Smooth muscle cell (in vitro differentiated cells): ENCODE measurements around the gene CCDC122. TPM values are rescaled to one million over a fixed set of nuclear protein-coding genes. Genes with fewer than 3 reads are reported as not detected.
A peak's percentile ranks its signal among the peaks of the same experiment; 100 is the strongest.

Source experiments
- DNase-seq: peaks from one replicate; lab custom pipeline; 2025; ENCODE audit not compliant: unreplicated experiment; lab: John Stamatoyannopoulos, UW
- H2AFZ ChIP-seq: fragments of 200-600 bp; sonication (generic); 2 replicates; pipeline ENCODE4 v1.6.0; 2016; ENCODE audit warnings: antibody characterized with exemption, low read depth, mild to moderate bottlenecking
- H3F3A ChIP-seq: fragments of 200-600 bp; sonication (generic); 2 replicates; pipeline ENCODE4 v1.6.0; 2017; ENCODE audit warnings: antibody characterized with exemption, low read depth
- H3K27ac ChIP-seq: fragments of 200-600 bp; sonication (generic); 2 replicates; pipeline ENCODE4 v1.5.1; 2016; ENCODE audit warnings: low read depth, mild to moderate bottlenecking
- H3K27me3 ChIP-seq: fragments of 200-600 bp; sonication (generic); 2 replicates; pipeline ENCODE4 v1.6.1; 2016; ENCODE audit warnings: low read depth, mild to moderate bottlenecking
- H3K36me3 ChIP-seq: fragments of 200-600 bp; sonication (generic); 2 replicates; pipeline ENCODE4 v1.5.1; 2016; ENCODE audit warnings: low read depth
- H3K4me1 ChIP-seq: fragments of 200-600 bp; sonication (generic); 2 replicates; pipeline ENCODE4 v1.5.1; 2016; ENCODE audit warnings: low read depth
- H3K4me2 ChIP-seq: fragments of 200-600 bp; sonication (generic); 2 replicates; pipeline ENCODE4 v1.6.0; 2016; ENCODE audit warnings: mild to moderate bottlenecking
- H3K4me3 ChIP-seq: fragments of 200-600 bp; sonication (generic); 2 replicates; pipeline ENCODE4 v1.5.1; 2016; ENCODE audit warnings: mild to moderate bottlenecking
- H3K79me2 ChIP-seq: fragments of 200-600 bp; sonication (generic); 2 replicates; pipeline ENCODE4 v1.6.0; 2016; ENCODE audit warnings: low read depth, mild to moderate bottlenecking
- H3K9ac ChIP-seq: fragments of 200-600 bp; sonication (generic); 2 replicates; pipeline ENCODE4 v1.6.0; 2016; ENCODE audit warnings: low read depth
- H3K9me3 ChIP-seq: fragments of 200-600 bp; sonication (generic); replicated peaks from 2 replicates; pipeline ENCODE4 v1.5.1; 2016; ENCODE audit warnings: low read depth
- H4K20me1 ChIP-seq: fragments of 200-600 bp; sonication (generic); 2 replicates; pipeline ENCODE4 v1.6.0; 2016; ENCODE audit warnings: low read depth
- WGBS: methylation state at CpG from one replicate; pipeline ENCODE4 v1.1.7; 2016; ENCODE audit warnings: low lambda C conversion rate; 5-methylcytosine and 5-hydroxymethylcytosine counted together
- polyA plus RNA-seq: library from polyadenylated mRNA; unstranded; fragments of >200 nt; fragmentation: Nextera tagmentation; extraction: Ambion mirVana; gene quantifications from 2 replicates; pipeline ENCODE4 v1.2.1, GENCODE V29; 2016
- total RNA-seq: library from RNA; depleted of rRNA; stranded (reverse); fragments of >200 nt; gene quantifications from 2 replicates; pipeline ENCODE4 v1.2.3, GENCODE V29; 2014
- TF ChIP-seq, protein P1 (sequence below): fragments of 200-600 bp; sonication (generic); IDR thresholded peaks from 2 replicates; pipeline ENCODE4 v1.5.1; 2017; ENCODE audit warnings: borderline replicate concordance, mild to moderate bottlenecking, antibody characterized with exemption; ENCODE audit not compliant: insufficient read depth, poor library complexity, severe bottlenecking

CCDC122 gene
- total and polyA plus RNA-seq, 2 experiments from 2014 or later = 2.8 to 3.8 TPM

DNA sequence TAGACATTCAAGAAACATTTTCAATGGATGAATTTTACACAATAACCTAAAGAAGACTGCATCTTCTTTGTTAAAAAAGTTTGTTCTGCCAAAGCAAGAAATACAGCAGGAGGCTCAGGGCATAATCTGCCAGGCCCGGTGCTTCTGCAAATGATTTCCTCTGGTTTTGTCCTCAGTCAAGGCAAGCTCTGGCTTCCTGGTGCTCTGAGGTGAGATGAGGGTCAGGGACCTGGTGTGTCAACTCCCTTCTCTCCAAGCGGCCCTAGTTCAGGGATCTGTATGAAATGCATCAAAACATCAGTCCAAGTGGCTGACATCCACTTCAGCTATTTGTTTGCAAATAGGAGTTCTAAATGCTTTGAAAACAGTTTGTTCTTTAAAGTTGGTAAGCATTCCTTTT is 31.7 kb upstream of the CCDC122 start:
- no peak for DNase-seq
- H3F3A ChIP-seq = no peaks in the 10 kb centered on the region
- H3K9me3 ChIP-seq = no peaks in the 10 kb centered on the region
- H4K20me1 ChIP-seq = no peaks in the 10 kb centered on the region
- H3K9ac ChIP-seq = no peak overlapping the region
- no peaks in the 10 kb centered on the region for H3K4me1 ChIP-seq
- no peak overlapping the region for H3K4me2 ChIP-seq
- TF ChIP-seq, protein P1, sequence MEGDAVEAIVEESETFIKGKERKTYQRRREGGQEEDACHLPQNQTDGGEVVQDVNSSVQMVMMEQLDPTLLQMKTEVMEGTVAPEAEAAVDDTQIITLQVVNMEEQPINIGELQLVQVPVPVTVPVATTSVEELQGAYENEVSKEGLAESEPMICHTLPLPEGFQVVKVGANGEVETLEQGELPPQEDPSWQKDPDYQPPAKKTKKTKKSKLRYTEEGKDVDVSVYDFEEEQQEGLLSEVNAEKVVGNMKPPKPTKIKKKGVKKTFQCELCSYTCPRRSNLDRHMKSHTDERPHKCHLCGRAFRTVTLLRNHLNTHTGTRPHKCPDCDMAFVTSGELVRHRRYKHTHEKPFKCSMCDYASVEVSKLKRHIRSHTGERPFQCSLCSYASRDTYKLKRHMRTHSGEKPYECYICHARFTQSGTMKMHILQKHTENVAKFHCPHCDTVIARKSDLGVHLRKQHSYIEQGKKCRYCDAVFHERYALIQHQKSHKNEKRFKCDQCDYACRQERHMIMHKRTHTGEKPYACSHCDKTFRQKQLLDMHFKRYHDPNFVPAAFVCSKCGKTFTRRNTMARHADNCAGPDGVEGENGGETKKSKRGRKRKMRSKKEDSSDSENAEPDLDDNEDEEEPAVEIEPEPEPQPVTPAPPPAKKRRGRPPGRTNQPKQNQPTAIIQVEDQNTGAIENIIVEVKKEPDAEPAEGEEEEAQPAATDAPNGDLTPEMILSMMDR = no peak
- no peaks in the 10 kb centered on the region for H3K27me3 ChIP-seq
- H3K79me2 ChIP-seq = no peaks in the 10 kb centered on the region
- no peak overlapping the region for H3K27ac ChIP-seq
- no peak overlapping the region for H3K4me3 ChIP-seq
- H2AFZ ChIP-seq = no peak overlapping the region
- H3K36me3 ChIP-seq = no peaks in the 10 kb centered on the region
- WGBS = 82% methylated on average over 2 of the region's 2 CpGs

DNA sequence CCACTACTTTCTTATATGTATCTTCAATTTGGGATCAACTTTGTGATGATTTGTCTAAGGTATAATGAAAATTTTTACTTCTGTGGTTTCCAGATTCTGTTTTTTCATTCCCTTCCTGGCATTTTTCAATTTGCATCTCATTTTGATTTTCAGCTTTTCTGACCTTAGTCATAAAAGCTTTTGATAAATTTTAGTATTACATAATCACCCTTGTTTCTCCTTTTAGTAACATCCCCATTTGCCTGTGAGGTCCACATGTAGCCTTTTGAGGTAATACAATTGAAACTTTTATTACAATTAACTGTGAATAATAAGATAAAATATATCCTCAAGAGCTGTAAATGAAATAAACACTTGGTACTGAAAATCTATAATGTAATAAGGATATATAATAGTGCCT is 31.3 kb upstream of the CCDC122 start:
- H3K27me3 ChIP-seq = no peaks in the 10 kb centered on the region
- TF ChIP-seq, protein P1 = no peak
- no peaks in the 10 kb centered on the region for H3K79me2 ChIP-seq
- H3K4me2 ChIP-seq = no peak overlapping the region
- H3K9ac ChIP-seq = no peak overlapping the region
- H3K36me3 ChIP-seq = no peaks in the 10 kb centered on the region
- no peak overlapping the region for H2AFZ ChIP-seq
- H3K9me3 ChIP-seq = no peaks in the 10 kb centered on the region
- H3F3A ChIP-seq = no peaks in the 10 kb centered on the region
- H3K4me3 ChIP-seq = no peak overlapping the region
- H3K27ac ChIP-seq = no peak overlapping the region
- no peaks in the 10 kb centered on the region for H4K20me1 ChIP-seq
- no peaks in the 10 kb centered on the region for H3K4me1 ChIP-seq
- DNase-seq = no peak

DNA sequence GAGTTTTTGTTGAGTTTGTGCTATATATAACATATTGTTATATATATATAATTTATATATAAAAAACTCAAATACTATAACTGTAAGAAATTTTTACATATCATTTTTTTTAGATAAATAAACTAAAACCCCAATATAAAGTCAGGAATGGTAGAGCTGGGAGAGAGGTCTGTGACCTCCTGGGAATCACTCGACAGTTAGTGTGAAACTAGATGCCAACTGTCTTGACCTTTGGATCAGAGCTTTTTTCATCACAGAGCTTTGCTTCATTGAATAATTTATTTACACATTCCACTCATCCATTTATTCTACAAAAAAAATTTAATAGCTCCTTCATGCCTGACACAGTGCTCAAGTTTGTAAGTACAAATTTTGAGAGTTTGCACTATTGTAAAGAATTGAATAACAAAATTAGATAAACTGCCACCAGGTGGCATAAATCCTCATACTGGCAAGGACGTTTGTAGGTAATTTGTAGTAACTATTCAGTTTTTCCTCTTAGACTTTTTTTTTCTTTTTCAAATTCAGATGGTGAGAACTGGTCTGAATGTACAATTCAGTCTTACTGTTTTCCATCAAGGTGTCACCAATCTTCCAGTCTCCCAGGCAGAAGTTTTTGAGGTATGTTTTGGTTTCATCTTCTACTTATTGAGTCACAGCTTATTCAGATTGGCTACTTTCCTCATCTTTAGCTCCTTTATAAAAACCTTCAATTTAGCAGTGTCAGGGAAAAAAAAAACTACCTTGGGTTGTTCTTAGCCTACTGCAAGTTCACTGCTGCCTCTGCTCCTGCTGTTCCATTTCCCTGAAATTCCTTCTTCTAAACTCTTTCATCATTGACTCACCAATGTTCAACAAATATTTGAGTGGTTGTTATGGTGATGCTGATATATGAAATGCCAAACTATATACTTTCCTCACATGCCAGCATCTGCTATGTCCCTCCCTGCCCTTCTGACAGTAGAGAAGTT is 28.9 kb upstream of the CCDC122 start:
- Histone ChIP-seq H3K4me1 (no peaks in the 10 kb centered on the region), H3K4me2 (peak overlapping the region; percentile 69), H3K36me3 (no peaks in the 10 kb centered on the region), H3K4me3 (no peak overlapping the region), H3K9ac (peak overlapping the region; percentile 79), H3K79me2 (no peaks in the 10 kb centered on the region), H3F3A (no peaks in the 10 kb centered on the region), H3K9me3 (no peaks in the 10 kb centered on the region), H2AFZ (no peak overlapping the region), H3K27me3 (no peaks in the 10 kb centered on the region), H3K27ac (peak overlapping the region; percentile 81), H4K20me1 (no peaks in the 10 kb centered on the region)
- 47% methylated on average over 2 of the region's 2 CpGs for WGBS
- TF ChIP-seq, protein P1 = peak; percentile 62
- no peak for DNase-seq
